HepG2 (cell line): Measurements from ENCODE around the gene SMARCA2. TPM values are rescaled to one million over a fixed set of nuclear protein-coding genes. Genes with fewer than 3 reads are reported as not detected.

Experiments
- ATAC-seq: fragments of 200-7000 bp; cut with Tn5 transposase; 3 replicates; pipeline ENCODE4 v1.9.1; 2020; ENCODE audit warnings: mild to moderate bottlenecking, moderate library complexity
- BruUV-seq: library from RNA; stranded (reverse); fragments of 400-500 nt; replicated peaks from 2 replicates; lab custom pipeline; 2021; lab: Mats Ljungman, UMichigan
- CTCF ChIA-PET: fragments of 300-600 bp; formaldehyde crosslinking; extraction: SDS; loops from one replicate; lab custom pipeline; 2021; ENCODE audit warnings: low total read pairs, inconsistent platforms, low intra/inter-chr PET ratio; lab: Yijun Ruan, JAX
- POLR2A ChIA-PET: fragments of 350-600 bp; sonication (Branson Sonifier 250); formaldehyde crosslinking; loops from one replicate; lab custom pipeline; 2020; ENCODE audit warnings: antibody characterized with exemption, inconsistent platforms; lab: Yijun Ruan, JAX
- DNase-seq: peaks from one replicate; pipeline ENCODE4 v3.0.0-alpha.2; 2015; ENCODE audit warnings: low spot score
- FAIRE-seq: peaks from 3 replicates; lab custom pipeline; 2011; peaks lifted over from hg19 to GRCh38; lab: Jason Lieb, UNC
- H2AFZ ChIP-seq: one replicate; pipeline ENCODE4 v1.6.1; 2011; ENCODE audit warnings: low read length, inconsistent platforms
- H3K27ac ChIP-seq: fragments of 300-600 bp; 3 replicates; pipeline ENCODE4 v1.8.0; 2011; ENCODE audit warnings: mixed run types, mild to moderate bottlenecking, mixed read lengths, low read length, inconsistent platforms; ENCODE audit not compliant: insufficient read depth; ENCODE audit errors: extremely low read length
- H3K27me3 ChIP-seq, 2 experiments: fragments of 200-600 bp in 1 of 2; 2 replicates in 1 of 2; 3 replicates in 1 of 2; pipeline versions ENCODE4 v1.6.0 to v1.8.0; 2011; ENCODE audit warnings: low read length in 2 of 2, mild to moderate bottlenecking in 2 of 2, moderate library complexity in 2 of 2, inconsistent platforms in 1 of 2; ENCODE audit not compliant: insufficient read depth in 2 of 2, control insufficient read depth in 1 of 2
- H3K36me3 ChIP-seq, 2 experiments: fragments of 200-600 bp in 1 of 2; replicated peaks in 1 of 2; 2 replicates in 1 of 2; 3 replicates in 1 of 2; pipeline versions ENCODE4 v1.5.1 to v1.8.0; 2011; ENCODE audit warnings: low read length in 2 of 2, inconsistent platforms in 1 of 2; ENCODE audit not compliant: insufficient read depth in 2 of 2, control insufficient read depth in 1 of 2
- H3K4me1 ChIP-seq: 2 replicates; pipeline ENCODE4 v1.5.1; 2012; ENCODE audit warnings: low read length, inconsistent platforms; ENCODE audit not compliant: insufficient read depth
- H3K4me2 ChIP-seq: 2 replicates; pipeline ENCODE4 v1.6.0; 2011; ENCODE audit warnings: low read depth, low read length, inconsistent platforms
- H3K4me3 ChIP-seq, 3 experiments: fragments of 200-600 bp in 1 of 3; sonication (generic), shearing (Covaris generic) in 1 of 3; replicated peaks in 1 of 3; 2 replicates each; pipeline ENCODE4 v1.5.1; 2011 to 2016; ENCODE audit warnings: low read length in 3 of 3, inconsistent platforms in 2 of 3, low read depth in 2 of 3, mild to moderate bottlenecking in 2 of 3, control low read depth in 1 of 3, mixed read lengths in 1 of 3; ENCODE audit not compliant: insufficient read depth in 1 of 3
- H3K79me2 ChIP-seq: one replicate; pipeline ENCODE4 v1.6.1; 2011; ENCODE audit warnings: low read length, inconsistent platforms; ENCODE audit not compliant: insufficient read depth
- H3K9ac ChIP-seq: 2 replicates; pipeline ENCODE4 v1.6.0; 2011; ENCODE audit warnings: mild to moderate bottlenecking, low read depth, low read length, inconsistent platforms; ENCODE audit not compliant: insufficient read depth
- H3K9me3 ChIP-seq: 2 replicates; pipeline ENCODE4 v1.5.1; 2012; ENCODE audit warnings: mild to moderate bottlenecking, low read length
- H4K20me1 ChIP-seq: 2 replicates; pipeline ENCODE4 v1.6.0; 2011; ENCODE audit warnings: inconsistent platforms, mild to moderate bottlenecking, low read length, moderate library complexity; ENCODE audit not compliant: insufficient read depth
- GABPA ChIP-seq, 2 experiments: IDR thresholded peaks; 2 replicates each; pipeline ENCODE4 v1.6.1; 2011 to 2016; ENCODE audit warnings: low read depth in 2 of 2, low read length in 1 of 2, missing biosample characterization in 1 of 2, missing genetic modification characterization in 1 of 2
- HMG20A ChIP-seq: IDR thresholded peaks from 2 replicates; pipeline ENCODE4 v1.6.1; 2016; ENCODE audit warnings: borderline replicate concordance
- IKZF1 ChIP-seq: fragments of 450-650 bp; IDR thresholded peaks from 2 replicates; pipeline ENCODE4 v1.7.1; 2016
- ISL2 ChIP-seq: sonication (generic); formaldehyde crosslinking; IDR thresholded peaks from 2 replicates; pipeline ENCODE4 v1.5.0; 2020; ENCODE audit warnings: missing genetic modification reagents
- MEF2D ChIP-seq: sonication (generic); formaldehyde crosslinking; IDR thresholded peaks from 2 replicates; pipeline ENCODE4 v1.5.1; 2020; ENCODE audit warnings: mild to moderate bottlenecking, missing genetic modification reagents
- PHF20 ChIP-seq: sonication (generic); formaldehyde crosslinking; IDR thresholded peaks from 2 replicates; pipeline ENCODE4 v1.5.0; 2020; ENCODE audit warnings: mild to moderate bottlenecking, missing genetic modification reagents
- SP1 ChIP-seq, 2 experiments: fragments of 450-650 bp in 1 of 2; sonication (generic) in 1 of 2; formaldehyde crosslinking in 1 of 2; IDR thresholded peaks; 2 replicates each; pipeline versions ENCODE4 v1.4.0 to v1.6.1; 2016 to 2020; ENCODE audit warnings: missing genetic modification reagents in 1 of 2
- TRIM24 ChIP-seq: sonication (generic); formaldehyde crosslinking; IDR thresholded peaks from 2 replicates; pipeline ENCODE4 v1.8.0; 2022; ENCODE audit warnings: mild to moderate bottlenecking, missing genetic modification reagents
- ZBTB20 ChIP-seq: sonication (generic); formaldehyde crosslinking; IDR thresholded peaks from 2 replicates; pipeline ENCODE4 v1.8.1; 2023; ENCODE audit warnings: missing genetic modification reagents, low read depth, mild to moderate bottlenecking, borderline replicate concordance
- ZNF224 ChIP-seq: sonication (generic); formaldehyde crosslinking; IDR thresholded peaks from 2 replicates; pipeline ENCODE4 v1.5.0; 2020; ENCODE audit warnings: mild to moderate bottlenecking, missing genetic modification reagents
- ZNF577 ChIP-seq: sonication (generic); formaldehyde crosslinking; IDR thresholded peaks from 2 replicates; pipeline ENCODE4 v1.4.0; 2020; ENCODE audit warnings: mild to moderate bottlenecking, low read depth, missing genetic modification reagents, borderline replicate concordance
- WGBS: methylation state at CpG from one replicate; pipeline ENCODE4 v1.1.6; 2017; ENCODE audit warnings: low lambda C conversion rate; 5-methylcytosine and 5-hydroxymethylcytosine counted together
- in situ Hi-C: cut with HindIII; loops from 2 replicates; pipeline ENCODE4 v1.10.0; 2017; ENCODE audit warnings: low pct_unique_long_range_greater_than_20kb; ENCODE audit not compliant: extremely low pct_ligation_motif_present
- intact Hi-C: fragments of 100-400 bp; cut with micrococcal nuclease; formaldehyde crosslinking; loops from one replicate; pipeline ENCODE4 v1.10.0; 2022; ENCODE audit not compliant: unreplicated experiment
- polyA plus RNA-seq, 8 experiments: library from polyadenylated mRNA; depleted of rRNA in 3 of 8; stranded (reverse) in 7 of 8; unstranded in 1 of 8; fragments of >200 nt; fragmentation: Illumina TruSeq in 4 of 8; extraction: Trizol in 4 of 8; gene quantifications; 2 replicates each; pipeline versions ENCODE4 v1.2.1 to v1.2.3, GENCODE V29; 2011 to 2016; ENCODE audit warnings: low read depth in 4 of 8, missing spikeins in 1 of 8, mixed read lengths in 1 of 8; ENCODE audit not compliant: insufficient read depth in 1 of 8
- total RNA-seq, 5 experiments: library from RNA; depleted of rRNA; stranded (reverse); fragments of >200 nt; fragmentation: Illumina TruSeq; extraction: Trizol; gene quantifications; 2 replicates each; pipeline ENCODE4 v1.2.3, GENCODE V29; 2016; ENCODE audit warnings: low read depth in 1 of 5
- TF ChIP-seq, protein P1 (sequence below): sonication (generic); formaldehyde crosslinking; conservative IDR thresholded peaks from 2 replicates; pipeline ENCODE4 v1.4.0; 2020; ENCODE audit warnings: mild to moderate bottlenecking, missing genetic modification reagents, moderate library complexity

Gene SMARCA2
- total and polyA plus RNA-seq, 2 of the 13 experiments (the other 11 are each of a cell fraction or from before 2014, with no cell fraction given) = 22.5 to 23.7 TPM

DNA sequence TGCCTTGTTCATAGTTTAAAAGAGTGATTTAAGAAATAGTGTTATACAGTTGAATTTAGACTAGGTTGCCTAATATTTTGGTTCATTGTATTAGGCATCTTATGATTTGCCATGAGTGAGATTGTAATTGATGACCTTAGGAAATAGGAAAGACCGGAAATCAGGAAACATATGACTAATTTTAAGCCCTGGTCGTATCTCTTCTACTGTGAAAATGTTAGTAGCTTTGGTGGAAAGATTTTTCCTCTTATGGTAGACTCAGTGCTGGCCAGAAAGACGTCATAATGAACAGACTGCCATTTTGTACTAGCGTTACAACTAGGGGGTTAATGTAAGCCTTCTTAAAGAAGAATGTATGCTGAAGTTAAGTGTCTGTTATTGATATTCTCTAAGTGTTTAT, 21.7 kb downstream of the SMARCA2 start (continued):
- TF ChIP-seq SP1 (IDR thresholded peaks at IDR 0.05) (no peak), SP1 (CRISPR knock-in tag; IDR thresholded peaks at IDR 0.05) (no peak), PHF20 (CRISPR knock-in tag) (no peak)

DNA sequence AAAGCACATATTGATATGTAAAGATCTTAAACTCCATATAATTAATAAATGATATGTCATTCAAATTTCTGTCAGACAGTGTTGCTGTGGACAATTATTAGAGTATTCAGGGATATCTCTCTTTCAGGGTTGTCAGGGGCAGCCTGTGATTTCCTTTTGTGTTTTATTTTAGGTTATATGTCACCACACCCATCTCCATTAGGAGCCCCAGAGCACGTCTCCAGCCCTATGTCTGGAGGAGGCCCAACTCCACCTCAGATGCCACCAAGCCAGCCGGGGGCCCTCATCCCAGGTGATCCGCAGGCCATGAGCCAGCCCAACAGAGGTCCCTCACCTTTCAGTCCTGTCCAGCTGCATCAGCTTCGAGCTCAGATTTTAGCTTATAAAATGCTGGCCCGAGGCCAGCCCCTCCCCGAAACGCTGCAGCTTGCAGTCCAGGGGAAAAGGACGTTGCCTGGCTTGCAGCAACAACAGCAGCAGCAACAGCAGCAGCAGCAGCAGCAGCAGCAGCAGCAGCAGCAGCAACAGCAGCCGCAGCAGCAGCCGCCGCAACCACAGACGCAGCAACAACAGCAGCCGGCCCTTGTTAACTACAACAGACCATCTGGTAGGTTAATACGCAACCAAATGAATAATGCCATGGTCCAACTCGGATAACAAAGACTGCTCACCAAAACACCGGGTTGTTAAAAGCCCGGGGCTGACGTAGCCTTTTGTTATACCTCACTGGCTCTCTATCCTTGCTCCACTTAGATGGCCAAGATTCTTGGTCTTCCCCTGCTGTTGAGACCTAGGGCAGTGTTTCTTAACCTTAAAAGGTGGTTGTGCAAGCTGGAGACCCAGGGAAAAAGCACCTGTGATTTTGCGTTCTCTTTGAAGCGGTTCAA, 24.4 kb downstream of the SMARCA2 start:
- no TSS peak for BruUV-seq
- POLR2A ChIA-PET = no interaction called here
- DNase-seq (no peak), FAIRE-seq (no peak), ATAC-seq (no peak)
- CTCF ChIA-PET = no interaction called here
- no peaks in the 10 kb centered on the region for H3K4me1 ChIP-seq
- no peak overlapping the region for H2AFZ ChIP-seq
- H3K27ac ChIP-seq = no peak overlapping the region
- H3K36me3 ChIP-seq = peaks cover 1 to 24% of the 10 kb centered on the region in 2 experiments; a peak in 2 of 5 replicates
- H4K20me1 ChIP-seq = no peaks in the 10 kb centered on the region
- no peak for TF ChIP-seq HMG20A
- WGBS = 98% methylated on average over 10 of the region's 20 CpGs
- no peak overlapping the region for H3K4me2 ChIP-seq
- H3K4me3 ChIP-seq = no peak overlapping the region
- no peaks in the 10 kb centered on the region for H3K27me3 ChIP-seq
- H3K9me3 ChIP-seq = no peaks in the 10 kb centered on the region
- in situ Hi-C loops = no loop called here
- H3K79me2 ChIP-seq = no peaks in the 10 kb centered on the region
- intact Hi-C loops = no loop called here
- no peak overlapping the region for H3K9ac ChIP-seq

DNA sequence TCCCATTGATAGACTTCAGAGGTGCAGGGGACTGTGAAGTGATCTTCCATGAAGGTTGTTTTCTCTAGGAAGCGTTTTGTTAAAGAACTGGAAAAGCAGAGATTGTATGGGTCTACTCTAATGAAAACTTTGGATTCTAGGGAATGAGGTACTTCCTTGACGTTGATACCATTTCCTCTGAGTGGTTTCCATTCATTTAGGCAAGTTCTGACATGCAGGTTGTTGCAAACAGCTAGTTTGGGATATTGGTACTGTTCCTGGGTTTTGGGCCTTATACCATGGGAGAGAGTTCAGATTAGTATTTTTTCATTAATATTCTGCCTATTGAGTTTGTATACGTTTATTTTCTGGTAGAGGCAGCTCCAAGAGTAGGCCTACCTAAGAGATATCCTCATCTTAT, 25.7 kb downstream of the SMARCA2 start:
- BruUV-seq = no TSS peak
- no peak overlapping the region for H3K27ac ChIP-seq
- no peak overlapping the region for H2AFZ ChIP-seq
- no peaks in the 10 kb centered on the region for H3K79me2 ChIP-seq
- in situ Hi-C loops (no loop called here), intact Hi-C loops (no loop called here)
- ChIA-PET POLR2A (no interaction called here), CTCF (no interaction called here)
- no peaks in the 10 kb centered on the region for H3K4me1 ChIP-seq
- FAIRE-seq (no peak), DNase-seq (no peak), ATAC-seq (no peak)
- peaks cover 1 to 22% of the 10 kb centered on the region in 2 experiments; a peak in 2 of 5 replicates for H3K36me3 ChIP-seq
- no peaks in the 10 kb centered on the region for H3K9me3 ChIP-seq
- no peaks in the 10 kb centered on the region for H4K20me1 ChIP-seq
- 88% methylated on average over 3 of the region's 3 CpGs for WGBS
- H3K4me3 ChIP-seq = no peak overlapping the region
- no peak overlapping the region for H3K4me2 ChIP-seq
- no peak overlapping the region for H3K9ac ChIP-seq
- H3K27me3 ChIP-seq = no peaks in the 10 kb centered on the region
- TF ChIP-seq GABPA (IDR thresholded peaks at IDR 0.05; ENCODE audit: low read depth, low read length) (no peak), GABPA (CRISPR knock-in tag; IDR thresholded peaks at IDR 0.05; ENCODE audit: low read depth) (no peak), ZNF577 (CRISPR knock-in tag) (no peak), ZBTB20 (CRISPR knock-in tag) (no peak), ZNF224 (no peak), IKZF1 (no peak), MEF2D (CRISPR knock-in tag) (no peak), TRIM24 (no peak), ISL2 (CRISPR knock-in tag) (no peak)
- TF ChIP-seq, protein P1, sequence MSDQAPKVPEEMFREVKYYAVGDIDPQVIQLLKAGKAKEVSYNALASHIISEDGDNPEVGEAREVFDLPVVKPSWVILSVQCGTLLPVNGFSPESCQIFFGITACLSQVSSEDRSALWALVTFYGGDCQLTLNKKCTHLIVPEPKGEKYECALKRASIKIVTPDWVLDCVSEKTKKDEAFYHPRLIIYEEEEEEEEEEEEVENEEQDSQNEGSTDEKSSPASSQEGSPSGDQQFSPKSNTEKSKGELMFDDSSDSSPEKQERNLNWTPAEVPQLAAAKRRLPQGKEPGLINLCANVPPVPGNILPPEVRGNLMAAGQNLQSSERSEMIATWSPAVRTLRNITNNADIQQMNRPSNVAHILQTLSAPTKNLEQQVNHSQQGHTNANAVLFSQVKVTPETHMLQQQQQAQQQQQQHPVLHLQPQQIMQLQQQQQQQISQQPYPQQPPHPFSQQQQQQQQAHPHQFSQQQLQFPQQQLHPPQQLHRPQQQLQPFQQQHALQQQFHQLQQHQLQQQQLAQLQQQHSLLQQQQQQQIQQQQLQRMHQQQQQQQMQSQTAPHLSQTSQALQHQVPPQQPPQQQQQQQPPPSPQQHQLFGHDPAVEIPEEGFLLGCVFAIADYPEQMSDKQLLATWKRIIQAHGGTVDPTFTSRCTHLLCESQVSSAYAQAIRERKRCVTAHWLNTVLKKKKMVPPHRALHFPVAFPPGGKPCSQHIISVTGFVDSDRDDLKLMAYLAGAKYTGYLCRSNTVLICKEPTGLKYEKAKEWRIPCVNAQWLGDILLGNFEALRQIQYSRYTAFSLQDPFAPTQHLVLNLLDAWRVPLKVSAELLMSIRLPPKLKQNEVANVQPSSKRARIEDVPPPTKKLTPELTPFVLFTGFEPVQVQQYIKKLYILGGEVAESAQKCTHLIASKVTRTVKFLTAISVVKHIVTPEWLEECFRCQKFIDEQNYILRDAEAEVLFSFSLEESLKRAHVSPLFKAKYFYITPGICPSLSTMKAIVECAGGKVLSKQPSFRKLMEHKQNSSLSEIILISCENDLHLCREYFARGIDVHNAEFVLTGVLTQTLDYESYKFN (CRISPR knock-in tag) = no peak
